ENCODE results near the gene CRTC3.

DNA sequence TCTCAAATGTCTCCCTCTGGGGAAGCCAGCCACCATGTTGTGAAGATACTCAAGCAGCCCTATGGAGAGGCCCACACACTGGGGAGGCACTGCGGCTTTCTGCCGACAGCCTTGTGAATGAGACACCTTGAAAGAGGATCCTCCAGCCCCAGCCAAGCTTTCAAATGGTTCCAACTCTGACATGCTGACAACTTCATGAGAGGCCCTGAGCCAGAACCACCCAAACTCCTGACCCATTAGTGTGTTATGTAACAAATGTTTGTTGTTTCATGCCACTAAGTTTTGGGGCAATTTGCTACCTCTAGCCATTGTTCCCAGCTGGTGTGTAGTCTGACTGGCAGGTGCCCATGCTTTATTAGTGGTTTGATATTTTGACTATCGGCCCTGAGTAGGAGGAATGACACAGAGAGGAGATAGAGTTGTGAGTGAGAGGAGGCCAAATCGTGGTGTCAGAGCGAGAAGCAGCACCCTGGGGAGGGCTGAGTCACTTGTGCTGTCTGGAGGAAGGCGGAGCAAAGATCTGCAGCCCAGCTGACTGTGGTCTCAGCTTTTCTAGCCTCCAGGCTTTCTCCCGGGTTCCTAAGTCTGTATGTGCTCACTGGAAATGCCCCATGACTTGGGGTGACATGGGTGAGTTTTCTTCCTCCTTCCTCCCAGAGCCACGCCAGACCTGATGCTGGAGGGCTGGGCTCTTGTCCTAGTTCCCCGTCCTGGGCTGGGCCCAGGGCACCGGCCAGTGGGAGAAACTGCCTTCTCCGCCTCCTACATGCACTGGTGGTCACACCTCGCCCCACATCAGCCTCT is 130.7 kb downstream of the CRTC3 start:
- no peak for TF ChIP-seq REST (IDR thresholded peaks at IDR 0.05; ENCODE audit: insufficient read depth in 1 of 2, low read depth in 2 of 2, low read length in 1 of 2)
- TF ChIP-seq, protein P1, sequence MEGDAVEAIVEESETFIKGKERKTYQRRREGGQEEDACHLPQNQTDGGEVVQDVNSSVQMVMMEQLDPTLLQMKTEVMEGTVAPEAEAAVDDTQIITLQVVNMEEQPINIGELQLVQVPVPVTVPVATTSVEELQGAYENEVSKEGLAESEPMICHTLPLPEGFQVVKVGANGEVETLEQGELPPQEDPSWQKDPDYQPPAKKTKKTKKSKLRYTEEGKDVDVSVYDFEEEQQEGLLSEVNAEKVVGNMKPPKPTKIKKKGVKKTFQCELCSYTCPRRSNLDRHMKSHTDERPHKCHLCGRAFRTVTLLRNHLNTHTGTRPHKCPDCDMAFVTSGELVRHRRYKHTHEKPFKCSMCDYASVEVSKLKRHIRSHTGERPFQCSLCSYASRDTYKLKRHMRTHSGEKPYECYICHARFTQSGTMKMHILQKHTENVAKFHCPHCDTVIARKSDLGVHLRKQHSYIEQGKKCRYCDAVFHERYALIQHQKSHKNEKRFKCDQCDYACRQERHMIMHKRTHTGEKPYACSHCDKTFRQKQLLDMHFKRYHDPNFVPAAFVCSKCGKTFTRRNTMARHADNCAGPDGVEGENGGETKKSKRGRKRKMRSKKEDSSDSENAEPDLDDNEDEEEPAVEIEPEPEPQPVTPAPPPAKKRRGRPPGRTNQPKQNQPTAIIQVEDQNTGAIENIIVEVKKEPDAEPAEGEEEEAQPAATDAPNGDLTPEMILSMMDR (IDR thresholded peaks at IDR 0.05): no peak
- no peak for TF ChIP-seq SIN3A (IDR thresholded peaks at IDR 0.05; ENCODE audit: borderline replicate concordance, insufficient read depth, low read depth, low read length)

Measured in Panc1 (cell line).